Activated CD4-positive, alpha-beta T cell treated with anti-CD3 and anti-CD28 coated beads, Interleukin-2, amount 50 U/mL, for 48 hours (primary cell): ENCODE data around the gene RXRB.
A peak's percentile ranks its signal among the peaks of the same experiment; 100 is the strongest.

Source experiments
- DNase-seq, 2 experiments: peaks; one replicate each; pipeline ENCODE4 v3.0.0-alpha.2; 2020

Gene RXRB

GRCh38 chr6:33174784-33175183 lies 25.7 kb downstream of the RXRB start:
- DNase-seq, result no peak

GRCh38 chr6:33173535-33174180 lies 26.8 kb downstream of the RXRB start:
- no peak for DNase-seq

GRCh38 chr6:33172688-33173534 lies 27.6 kb downstream of the RXRB start:
- no peak for DNase-seq

GRCh38 chr6:33171880-33172687 lies 28.4 kb downstream of the RXRB start:
- DNase-seq, result no peak

- no peak for DNase-seq
These were observed 29.2 kb downstream of the RXRB start for GRCh38 chr6:33171016-33171879.

GRCh38 chr6:33170176-33171015 lies 30.1 kb downstream of the RXRB start:
- no peak for DNase-seq

- DNase-seq, result no peak
These were observed 30.9 kb downstream of the RXRB start for GRCh38 chr6:33169291-33170175.

GRCh38 chr6:33168639-33169038 lies 31.8 kb downstream of the RXRB start:
- DNase-seq, result no peak

GRCh38 chr6:33168284-33168601 lies 32.2 kb downstream of the RXRB start:
- no peak for DNase-seq

- DNase-seq, result no peak
These were observed 32.8 kb downstream of the RXRB start for GRCh38 chr6:33167374-33168283.

- no peak for DNase-seq
These were observed 33.7 kb downstream of the RXRB start for GRCh38 chr6:33166811-33167210.

- no peak for DNase-seq
These were observed 34.1 kb downstream of the RXRB start for GRCh38 chr6:33166363-33166762.

- no peak for DNase-seq
These were observed 34.7 kb downstream of the RXRB start for GRCh38 chr6:33165581-33166258.

- no peak for DNase-seq
These were observed 35.6 kb downstream of the RXRB start for GRCh38 chr6:33164665-33165373.

GRCh38 chr6:33164176-33164575 lies 36.3 kb downstream of the RXRB start:
- no peak for DNase-seq

GRCh38 chr6:33163540-33163939 lies 36.9 kb downstream of the RXRB start:
- DNase-seq, result no peak

GRCh38 chr6:33161354-33162331 lies 38.8 kb downstream of the RXRB start:
- peak; percentile 86 to 90 for DNase-seq
